OCI-LY3 (cell line): Measurements from ENCODE around the gene LYPD3.
"Not testable (repeated sequence)": the region's sequence is repeated elsewhere in the genome, so short reads cannot be mapped to it uniquely, and the experiment has no call there.

ENCODE experiments used
- EZH2phosphoT487 ChIP-seq: fragments of 200-600 bp; shearing (Covaris generic); IDR thresholded peaks from 2 replicates; pipeline ENCODE4 v1.6.1; 2018; ENCODE audit warnings: antibody characterized with exemption, mixed run types, low read depth
- TF ChIP-seq, protein P1 (sequence below): fragments of 200-600, 300-600 bp; sonication (generic); IDR thresholded peaks from 2 replicates; pipeline ENCODE4 v1.5.1; 2014; ENCODE audit warnings: antibody characterized with exemption, low read length, low read depth

- TF ChIP-seq, protein P1, sequence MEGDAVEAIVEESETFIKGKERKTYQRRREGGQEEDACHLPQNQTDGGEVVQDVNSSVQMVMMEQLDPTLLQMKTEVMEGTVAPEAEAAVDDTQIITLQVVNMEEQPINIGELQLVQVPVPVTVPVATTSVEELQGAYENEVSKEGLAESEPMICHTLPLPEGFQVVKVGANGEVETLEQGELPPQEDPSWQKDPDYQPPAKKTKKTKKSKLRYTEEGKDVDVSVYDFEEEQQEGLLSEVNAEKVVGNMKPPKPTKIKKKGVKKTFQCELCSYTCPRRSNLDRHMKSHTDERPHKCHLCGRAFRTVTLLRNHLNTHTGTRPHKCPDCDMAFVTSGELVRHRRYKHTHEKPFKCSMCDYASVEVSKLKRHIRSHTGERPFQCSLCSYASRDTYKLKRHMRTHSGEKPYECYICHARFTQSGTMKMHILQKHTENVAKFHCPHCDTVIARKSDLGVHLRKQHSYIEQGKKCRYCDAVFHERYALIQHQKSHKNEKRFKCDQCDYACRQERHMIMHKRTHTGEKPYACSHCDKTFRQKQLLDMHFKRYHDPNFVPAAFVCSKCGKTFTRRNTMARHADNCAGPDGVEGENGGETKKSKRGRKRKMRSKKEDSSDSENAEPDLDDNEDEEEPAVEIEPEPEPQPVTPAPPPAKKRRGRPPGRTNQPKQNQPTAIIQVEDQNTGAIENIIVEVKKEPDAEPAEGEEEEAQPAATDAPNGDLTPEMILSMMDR = not testable (repeated sequence)
- not testable (repeated sequence) for TF ChIP-seq EZH2phosphoT487
These were observed 21.3 kb downstream of the LYPD3 start for GRCh38 chr19:43444091-43444490.
